KBM-7 (cell line): ENCODE results near the gene STRN3.

Experiments
- DNase-seq: peaks from one replicate; pipeline ENCODE4 v3.0.0-alpha.2; 2015
- in situ Hi-C: fragments of 300-500 bp; cut with MboI; formaldehyde crosslinking; loops from 2 replicates; pipeline ENCODE4 v1.14.3; 2020; ENCODE audit warnings: low sequenced_read_pairs, low pct_unique_long_range_greater_than_20kb, mixed read lengths

Gene STRN3

DNA sequence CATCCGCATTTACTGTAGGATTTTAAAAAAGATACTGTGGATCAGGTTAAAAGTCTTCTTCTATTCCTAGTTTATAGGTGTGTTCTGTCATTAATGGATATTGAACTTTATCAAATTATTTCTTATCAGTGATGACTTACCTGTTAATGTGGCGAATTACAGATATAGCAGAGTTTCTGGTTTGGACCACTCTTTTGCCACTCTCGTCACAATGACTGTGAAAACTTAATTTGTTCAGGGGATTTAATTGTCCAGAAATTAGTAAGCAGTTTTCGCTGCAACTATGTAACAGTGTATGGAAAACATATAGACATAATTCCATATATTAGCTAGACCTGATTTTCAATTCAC lies 137.0 kb downstream of the STRN3 start:
- in situ Hi-C loops = loop anchor here (25.0 kb wide), 1 partner anchor 227 kb away; no protein-coding TSS in a partner anchor
- DNase-seq = no peak

DNA sequence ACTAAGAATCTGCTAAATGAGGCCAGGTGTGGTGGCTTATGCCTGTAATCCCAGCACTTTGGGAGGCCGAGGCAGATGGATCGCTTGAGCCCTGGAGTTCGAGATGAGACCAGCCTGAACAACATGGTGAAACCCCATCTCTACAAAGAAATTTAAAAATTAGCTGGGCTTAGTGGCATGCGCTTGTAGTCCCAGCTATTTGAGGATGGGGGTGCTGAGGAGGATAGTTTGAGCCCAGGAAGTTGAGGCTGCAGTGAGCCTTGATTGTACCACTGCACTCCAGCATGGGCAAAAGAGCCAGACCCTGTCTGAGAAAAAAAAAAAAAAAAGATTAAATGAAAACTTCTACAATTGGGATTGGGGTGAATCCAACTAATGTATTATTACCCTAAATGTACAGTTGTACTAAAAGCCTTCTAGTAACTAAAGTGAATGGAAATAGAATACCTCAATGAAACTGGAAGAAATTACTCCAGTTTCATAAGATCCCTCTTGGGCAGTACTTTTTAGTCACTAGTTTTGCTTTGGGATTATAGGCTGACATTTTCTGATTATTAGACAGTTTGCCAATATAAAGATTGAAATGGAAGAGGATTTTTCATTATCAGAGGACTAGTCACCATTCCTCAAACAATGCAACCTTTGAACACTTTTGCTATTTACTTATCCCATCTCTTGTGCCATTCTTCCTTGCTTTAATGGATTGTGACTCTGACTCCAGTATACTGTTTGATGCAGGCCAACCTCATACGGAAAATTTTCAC lies 137.5 kb downstream of the STRN3 start:
- DNase-seq = no peak
- in situ Hi-C loops = loop anchor here (25.0 kb wide), 1 partner anchor 226 kb away; no protein-coding TSS in a partner anchor

DNA sequence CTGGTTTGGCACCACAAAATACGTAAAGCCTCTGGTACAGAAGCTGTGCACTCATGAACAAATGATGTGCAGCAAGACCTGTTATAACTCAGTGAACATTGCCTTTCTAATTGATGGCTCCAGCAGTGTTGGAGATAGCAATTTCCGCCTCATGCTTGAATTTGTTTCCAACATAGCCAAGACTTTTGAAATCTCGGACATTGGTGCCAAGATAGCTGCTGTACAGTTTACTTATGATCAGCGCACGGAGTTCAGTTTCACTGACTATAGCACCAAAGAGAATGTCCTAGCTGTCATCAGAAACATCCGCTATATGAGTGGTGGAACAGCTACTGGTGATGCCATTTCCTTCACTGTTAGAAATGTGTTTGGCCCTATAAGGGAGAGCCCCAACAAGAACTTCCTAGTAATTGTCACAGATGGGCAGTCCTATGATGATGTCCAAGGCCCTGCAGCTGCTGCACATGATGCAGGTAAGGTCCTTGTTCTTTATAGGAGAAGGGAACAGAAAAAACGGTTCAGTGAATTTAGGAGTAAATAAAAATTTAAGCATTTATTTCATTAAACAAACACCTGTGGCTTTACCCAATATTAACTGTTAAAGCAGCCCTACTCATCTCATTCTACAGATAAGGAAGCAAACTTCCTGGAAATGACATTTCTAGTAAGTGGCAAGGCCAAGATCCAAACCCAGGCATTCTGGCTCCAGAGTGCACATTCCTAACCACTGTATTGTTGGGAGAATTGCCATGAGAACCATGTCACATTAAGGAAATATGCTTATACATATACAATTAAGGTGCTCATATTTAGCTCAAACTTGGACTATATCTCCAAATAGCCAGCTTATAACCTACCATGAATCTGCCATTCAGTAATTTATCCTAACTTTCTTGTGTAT lies 140.1 kb downstream of the STRN3 start:
- no peak for DNase-seq

DNA sequence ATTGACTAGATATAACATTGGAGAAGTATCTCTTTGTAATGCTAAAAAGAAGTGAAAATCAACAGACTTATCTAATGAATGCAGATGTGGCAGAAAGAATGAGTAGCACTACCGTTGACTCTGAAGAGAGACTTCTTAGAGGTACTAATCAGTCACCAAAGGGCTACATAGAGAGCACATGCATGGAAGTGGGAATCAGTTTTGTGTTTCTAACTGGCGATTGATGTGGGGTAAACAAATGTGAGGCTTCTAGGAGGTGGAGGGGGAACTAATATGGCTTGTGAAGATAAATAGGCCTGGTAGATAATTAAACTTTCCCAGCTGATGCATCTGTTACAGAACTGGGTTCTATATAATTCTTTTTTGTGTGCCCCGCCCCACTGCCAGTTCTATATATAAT lies 141.3 kb downstream of the STRN3 start:
- no peak for DNase-seq
- in situ Hi-C loops = loop anchor here (25.0 kb wide), 1 partner anchor 223 kb away; no protein-coding TSS in a partner anchor

More for the DNA sequence above, 140.1 kb downstream of the STRN3 start:
- in situ Hi-C loops = loop anchor here (25.0 kb wide), 1 partner anchor 224 kb away; no protein-coding TSS in a partner anchor

DNA sequence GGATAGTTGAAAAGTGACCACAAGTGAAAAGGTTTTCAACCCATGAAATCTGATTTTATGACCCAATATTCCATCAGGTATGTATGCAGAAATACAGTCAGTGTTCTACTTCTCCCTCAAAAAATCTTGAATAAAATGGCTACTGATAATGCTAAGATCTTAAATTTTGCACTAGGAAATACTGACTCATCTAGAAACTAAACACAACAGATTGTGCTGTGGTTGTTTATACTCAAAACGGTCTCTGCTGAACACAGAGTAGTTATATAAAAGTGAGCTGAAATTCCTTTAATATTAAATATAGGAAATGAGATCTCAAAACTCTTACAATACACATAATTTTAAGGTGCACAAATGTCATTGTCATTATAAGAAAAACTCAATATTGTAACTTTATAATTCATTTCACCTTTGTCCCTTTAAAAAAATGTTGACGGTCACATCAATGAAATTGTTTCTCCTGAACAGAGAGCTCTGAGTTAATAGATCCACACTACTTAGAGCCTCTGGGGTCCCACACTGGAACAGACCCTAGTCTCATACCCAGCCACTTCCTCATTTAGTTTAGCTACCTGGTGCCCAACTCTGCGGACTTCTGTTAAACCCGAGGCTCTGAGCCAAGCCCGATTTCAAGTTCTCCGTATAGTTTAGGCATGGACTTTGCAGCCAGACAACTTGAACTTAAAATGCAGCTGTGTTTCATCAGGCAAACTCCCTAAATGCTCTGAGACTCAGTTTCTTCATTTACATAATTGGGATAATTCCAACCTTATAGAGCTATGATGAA lies 142.5 kb downstream of the STRN3 start:
- DNase-seq = no peak
- in situ Hi-C loops = loop anchor here (25.0 kb wide), 1 partner anchor 221 kb away; no protein-coding TSS in a partner anchor

DNA sequence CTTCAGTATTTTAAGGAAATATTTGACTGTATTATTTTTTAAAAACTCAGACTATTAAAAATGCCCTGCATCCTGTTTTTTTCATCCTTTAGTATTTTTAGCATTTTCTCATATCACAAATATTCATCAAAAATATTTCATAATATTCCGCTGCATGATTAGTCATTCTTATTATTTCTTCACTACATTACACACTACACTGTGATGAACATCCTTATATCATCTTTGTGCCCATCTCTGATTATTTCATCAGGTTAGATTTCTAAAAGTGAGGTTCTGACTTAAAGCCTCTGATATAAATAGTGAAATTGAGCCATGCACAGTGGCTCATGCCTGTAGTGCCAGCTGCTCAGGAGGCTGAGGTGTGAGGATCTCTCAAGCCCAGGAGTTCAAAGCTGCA lies 143.7 kb downstream of the STRN3 start:
- no peak for DNase-seq
- in situ Hi-C loops = loop anchor here (25.0 kb wide), 1 partner anchor 220 kb away; no protein-coding TSS in a partner anchor

DNA sequence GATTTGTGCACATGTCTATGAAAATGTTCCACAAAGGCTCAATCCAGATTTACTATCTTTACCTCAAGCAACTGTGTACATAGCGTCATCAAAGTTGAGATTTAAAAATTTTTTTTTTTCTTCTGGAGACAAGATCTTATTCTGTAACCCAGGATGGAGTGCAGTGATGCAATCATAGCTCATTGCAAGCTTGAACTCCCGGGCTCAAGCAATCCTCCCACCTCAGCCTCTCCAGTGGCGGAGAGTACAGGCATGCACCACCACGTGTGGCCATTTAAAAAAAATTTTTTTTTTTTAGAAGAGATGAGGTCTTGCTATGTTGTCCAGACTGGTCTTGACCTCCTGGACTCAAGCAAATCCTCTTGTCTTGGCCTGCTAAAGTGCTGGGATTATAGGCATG lies 149.5 kb downstream of the STRN3 start:
- in situ Hi-C loops = loop anchor here (25.0 kb wide), 1 partner anchor 214 kb away; no protein-coding TSS in a partner anchor
- DNase-seq = no peak

DNA sequence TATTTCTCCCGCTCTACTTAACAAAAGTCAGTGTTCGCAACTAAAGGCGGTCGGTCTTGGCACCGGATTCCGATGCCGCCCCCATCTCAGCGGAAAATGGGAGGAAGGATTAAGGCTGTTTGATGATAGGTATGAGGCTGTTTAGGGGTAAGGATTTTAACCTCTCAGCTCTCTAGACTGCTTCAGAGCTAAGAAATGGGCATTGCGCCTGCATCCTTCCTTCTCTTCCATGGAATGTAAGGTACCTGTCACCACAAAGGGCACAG lies 150.5 kb downstream of the STRN3 start:
- no peak for DNase-seq
- in situ Hi-C loops = loop anchor here (25.0 kb wide), 1 partner anchor 213 kb away; no protein-coding TSS in a partner anchor

DNA sequence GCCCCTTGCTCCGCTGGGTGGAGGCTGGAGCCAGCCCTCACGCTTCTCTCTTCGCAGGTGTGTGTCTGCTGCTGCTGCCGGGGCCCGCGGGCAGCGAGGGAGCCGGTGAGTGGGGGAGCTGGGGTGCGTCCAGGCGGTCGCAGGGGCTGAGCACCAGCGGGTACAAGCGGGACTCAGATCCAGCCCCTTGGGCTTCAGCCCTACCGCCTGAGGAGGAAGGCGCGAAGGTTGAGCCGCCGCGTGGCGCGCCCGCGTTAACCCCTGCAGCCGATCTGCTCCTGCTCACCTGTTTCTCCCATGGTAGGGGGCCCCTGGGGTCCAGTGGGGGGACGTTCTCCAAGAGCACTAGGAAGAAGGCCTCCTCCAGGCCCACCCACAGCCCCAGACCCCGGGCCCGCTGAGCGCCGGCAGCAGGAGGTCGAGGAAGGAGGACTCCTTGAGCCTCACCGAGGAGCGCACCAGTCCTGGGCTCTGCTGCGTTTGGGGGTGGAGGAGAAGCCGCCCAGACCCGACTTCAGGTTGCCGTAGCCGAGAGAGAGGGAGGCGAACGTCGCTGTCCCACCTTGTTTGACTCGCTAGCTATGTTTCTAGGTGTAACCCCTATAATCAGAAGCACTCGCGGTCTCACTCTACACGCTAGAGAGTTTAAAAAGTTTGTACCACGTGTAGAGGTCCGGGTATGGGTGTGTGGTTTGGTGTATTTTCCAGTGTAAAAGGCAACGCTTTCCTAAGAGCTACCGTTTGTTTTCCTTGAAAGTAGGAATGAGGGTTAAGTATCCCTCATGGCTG lies 151.0 kb downstream of the STRN3 start:
- in situ Hi-C loops = loop anchor here (25.0 kb wide), 1 partner anchor 213 kb away; no protein-coding TSS in a partner anchor
- DNase-seq = no peak

DNA sequence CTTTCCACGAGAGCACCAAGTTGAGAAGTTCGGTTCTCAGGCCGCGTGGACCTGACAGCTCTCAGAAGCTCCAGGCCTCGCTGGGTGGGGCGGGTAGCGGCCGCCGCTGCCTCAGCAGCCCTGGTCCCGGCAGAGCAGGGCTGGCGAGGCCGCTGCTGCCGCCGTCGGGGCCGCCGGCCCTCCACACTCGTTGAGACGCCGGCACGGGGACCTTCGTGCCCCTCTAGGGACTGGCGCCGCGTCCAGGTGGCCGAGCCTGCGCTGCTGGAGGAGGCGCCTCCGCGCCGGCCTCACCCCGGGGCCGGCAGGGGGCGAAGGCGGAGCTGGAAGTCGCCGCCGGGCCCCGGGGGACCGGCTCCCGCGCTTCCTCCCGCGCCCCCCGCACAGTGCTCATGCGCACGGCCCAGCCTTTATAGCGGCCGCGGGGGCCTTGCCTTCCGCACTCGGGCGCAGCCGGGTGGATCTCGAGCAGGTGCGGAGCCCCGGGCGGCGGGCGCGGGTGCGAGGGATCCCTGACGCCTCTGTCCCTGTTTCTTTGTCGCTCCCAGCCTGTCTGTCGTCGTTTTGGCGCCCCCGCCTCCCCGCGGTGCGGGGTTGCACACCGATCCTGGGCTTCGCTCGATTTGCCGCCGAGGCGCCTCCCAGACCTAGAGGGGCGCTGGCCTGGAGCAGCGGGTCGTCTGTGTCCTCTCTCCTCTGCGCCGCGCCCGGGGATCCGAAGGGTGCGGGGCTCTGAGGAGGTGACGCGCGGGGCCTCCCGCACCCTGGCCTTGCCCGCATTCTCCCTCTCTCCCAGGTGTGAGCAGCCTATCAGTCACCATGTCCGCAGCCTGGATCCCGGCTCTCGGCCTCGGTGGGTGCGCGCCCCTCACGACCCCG lies 151.8 kb downstream of the STRN3 start, which contains the start of gene COCH:
Gene COCH (plus strand): TSS at position 440 of the 879 bp plus-strand sequence. CDS start 380 bp downstream, at position 820.
- peak; percentile 49 for DNase-seq
- in situ Hi-C loops = no loop called here

DNA sequence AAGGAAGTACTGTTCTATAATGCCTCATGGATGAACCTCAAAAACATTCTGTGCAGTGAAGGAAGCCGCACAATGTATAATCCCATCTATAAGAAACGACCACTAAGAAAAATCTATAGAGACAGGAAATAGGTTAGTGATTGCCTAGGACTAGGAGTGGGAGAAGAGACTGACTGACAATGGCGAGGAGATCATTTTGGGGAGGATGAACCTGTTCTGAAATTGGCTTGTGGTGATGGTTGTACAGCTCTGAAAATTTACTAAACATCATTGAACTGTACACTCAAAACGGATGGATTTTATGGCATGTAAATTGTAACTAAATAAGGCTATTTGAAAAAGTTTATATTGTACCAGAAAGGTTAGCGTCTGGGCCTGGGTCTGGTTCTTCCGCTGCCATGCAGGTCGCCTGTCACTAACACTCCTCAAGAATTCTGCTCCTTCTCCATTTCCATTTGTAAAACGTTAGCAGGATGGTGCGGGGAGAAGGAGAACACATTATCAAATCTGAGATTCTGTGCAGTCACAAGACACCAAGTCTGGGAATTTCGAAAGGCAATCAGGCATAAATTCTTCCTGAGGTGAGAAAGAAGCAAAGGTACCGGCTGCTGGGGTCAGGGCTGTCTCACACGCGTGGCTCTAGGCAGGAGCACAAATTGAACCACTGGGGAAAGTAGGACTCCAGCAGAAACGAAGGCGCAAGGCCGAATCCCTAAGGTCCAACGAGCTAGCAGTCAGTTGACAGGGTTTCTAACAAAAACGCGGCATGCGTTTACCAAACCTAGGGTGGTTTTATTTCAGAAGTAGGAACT lies 152.7 kb downstream of the STRN3 start:
- DNase-seq = no peak
- in situ Hi-C loops = no loop called here

DNA sequence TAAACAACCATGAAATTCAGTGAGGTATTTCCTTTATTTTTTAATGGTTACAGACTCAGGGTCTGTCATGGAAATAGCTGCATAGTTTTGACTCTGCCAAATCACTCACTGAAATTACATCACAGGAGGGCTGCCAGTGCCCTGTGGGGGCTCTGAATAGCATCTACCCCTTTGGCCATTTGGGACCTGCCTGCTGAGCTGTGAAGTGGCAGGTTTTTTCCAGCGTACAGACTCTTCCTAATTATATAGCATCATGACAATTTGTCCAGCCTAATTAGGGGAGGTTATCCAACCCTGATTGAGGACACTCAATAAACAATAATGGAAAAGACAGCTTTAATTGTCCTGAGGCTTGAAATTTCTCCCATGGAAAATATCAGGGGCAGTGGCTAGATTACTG lies 153.6 kb downstream of the STRN3 start:
- DNase-seq = no peak
- in situ Hi-C loops = no loop called here

DNA sequence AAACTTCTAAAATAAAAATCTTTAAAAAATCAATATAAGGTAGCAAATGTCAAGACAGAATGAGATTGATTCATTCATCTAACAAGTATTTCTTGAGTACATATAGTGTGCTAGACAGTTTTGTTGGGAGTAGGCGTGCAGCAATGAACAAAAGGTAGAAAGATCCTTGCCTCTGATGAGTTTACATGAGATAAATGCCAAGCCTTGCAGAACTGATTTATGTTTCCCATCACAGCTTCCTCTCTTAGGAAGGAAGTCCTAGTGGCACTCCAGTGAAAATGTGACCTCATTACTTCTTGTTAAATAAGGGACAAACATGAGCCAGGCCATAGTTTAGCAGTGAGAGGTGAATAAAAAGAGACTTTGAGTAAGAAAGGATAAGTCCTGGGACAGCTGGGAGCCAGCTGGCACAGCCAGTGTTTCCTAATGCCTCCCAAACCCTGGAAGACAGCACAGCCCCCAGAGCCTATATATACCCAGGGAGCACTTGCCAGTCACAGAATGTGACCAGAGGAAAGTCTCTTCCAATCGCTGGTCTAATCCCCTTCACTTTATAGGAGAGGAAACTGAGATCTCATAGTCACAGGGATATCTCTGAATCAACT lies 156.5 kb downstream of the STRN3 start:
- in situ Hi-C loops = no loop called here
- DNase-seq = no peak

DNA sequence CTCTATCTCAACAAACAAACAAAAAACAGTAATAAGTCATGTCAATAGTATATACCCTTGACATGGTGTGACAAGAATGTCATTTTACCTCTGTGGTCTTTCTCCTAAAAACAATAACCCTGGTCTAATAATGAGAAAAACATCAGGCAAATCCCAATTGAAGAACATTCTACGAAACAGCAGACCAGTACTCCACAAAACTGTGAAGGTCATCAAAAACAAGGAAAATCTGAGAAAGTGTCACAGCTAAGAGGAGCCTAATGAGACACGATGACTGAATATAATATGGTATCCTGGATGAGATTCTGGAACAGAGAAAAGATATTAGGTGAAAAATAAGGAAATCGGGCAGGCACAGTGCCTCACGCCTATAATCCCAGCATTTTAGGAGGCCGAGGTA lies 157.4 kb downstream of the STRN3 start:
- in situ Hi-C loops = no loop called here
- DNase-seq = no peak

DNA sequence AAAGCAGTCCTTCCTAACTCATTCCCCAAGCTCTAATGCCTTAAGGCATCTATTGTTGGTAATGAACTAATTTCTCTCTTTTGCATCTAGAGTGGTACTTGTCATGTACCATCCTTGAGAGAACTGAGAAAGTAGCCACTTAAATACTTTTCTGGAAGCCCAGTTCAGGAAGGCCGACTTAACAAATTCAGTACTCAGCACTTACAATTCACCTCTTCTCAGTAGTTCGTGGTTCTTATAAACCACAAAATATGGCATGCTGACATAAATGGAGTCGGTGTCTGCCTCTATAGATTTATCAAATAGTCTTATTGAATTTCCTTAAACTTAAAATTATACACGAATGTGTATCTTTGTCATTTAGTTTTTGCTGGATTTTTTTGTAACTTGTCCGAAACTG lies 161.2 kb downstream of the STRN3 start:
- in situ Hi-C loops = no loop called here
- DNase-seq = no peak

DNA sequence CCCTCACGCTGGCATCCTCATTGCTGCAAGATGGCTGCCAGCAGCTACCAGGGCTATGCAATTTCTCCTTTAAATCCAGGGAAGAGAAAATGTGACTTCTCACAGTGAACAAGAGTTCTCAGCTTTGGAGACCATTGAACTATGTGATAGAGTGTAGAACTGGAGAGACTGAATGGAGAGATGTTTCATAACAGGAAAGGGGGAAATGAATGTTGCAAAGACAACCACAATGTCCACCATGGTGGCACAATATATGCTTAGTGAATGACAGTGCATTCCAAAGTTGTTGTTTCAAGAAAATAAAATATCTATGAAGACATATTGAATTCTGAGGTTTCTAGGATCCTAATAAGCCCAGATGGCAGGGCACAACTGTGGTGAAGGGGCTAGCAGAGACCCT lies 165.0 kb downstream of the STRN3 start:
- no peak for DNase-seq
- in situ Hi-C loops = no loop called here
